ENCODE data around the gene LRRC57. TPM values are rescaled to one million over a fixed set of nuclear protein-coding genes. Genes with fewer than 3 reads are reported as not detected.

LRRC57 gene
- total RNA-seq, 2 donors from 2014 or later: 14.6 to 19.3 TPM

GRCh38 chr15:42581272-42581730 lies 32.7 kb upstream of the LRRC57 start:
- no peaks in the 10 kb centered on the region for H3K9me3 ChIP-seq (ENCODE audit: control insufficient read depth, low read length)
- Mint-ChIP-seq H3K4me1 (peaks cover 29% of the 10 kb centered on the region), H3K4me3 (peak overlapping the region; percentile 49), H3K36me3 (ENCODE audit: low read depth) (no peaks in the 10 kb centered on the region), H3K27ac (no peak overlapping the region), H3K9me3 (no peaks in the 10 kb centered on the region), H3K27me3 (ENCODE audit: insufficient read depth) (peaks cover 89% of the 10 kb centered on the region)
- H3K27me3 ChIP-seq (ENCODE audit: control insufficient read depth, insufficient read depth, low read length, poor library complexity, severe bottlenecking): peaks cover 91% of the 10 kb centered on the region
- H3K36me3 ChIP-seq (ENCODE audit: control insufficient read depth, insufficient read depth, low read length): no peaks in the 10 kb centered on the region
- no peak for TF ChIP-seq CTCF (conservative IDR thresholded peaks at IDR 0.05)
- WGBS, 2 experiments (ENCODE audit: insufficient coverage in 1 of 2, insufficient read length in 1 of 2): 0 to 8% methylated on average over 5 to 35 of the region's 37 CpGs
- H3K4me3 ChIP-seq (ENCODE audit: low read length): peak overlapping the region; percentile 71
- no peak overlapping the region for H3K9ac ChIP-seq (ENCODE audit: extremely low read depth, low read length, poor library complexity, severe bottlenecking)
- no peak overlapping the region for H3K27ac ChIP-seq (ENCODE audit: low read depth, low read length)
- peaks cover 9% of the 10 kb centered on the region for H3K4me1 ChIP-seq (ENCODE audit: control insufficient read depth, insufficient read depth, low read length)
- peak; percentile 94 for DNase-seq

- no peak overlapping the region for H3K27ac ChIP-seq (ENCODE audit: low read depth, low read length)
- H3K4me3 Mint-ChIP-seq: no peak overlapping the region
- H3K27me3 ChIP-seq (ENCODE audit: control insufficient read depth, insufficient read depth, low read length, poor library complexity, severe bottlenecking): peaks cover 87% of the 10 kb centered on the region
- 91% methylated on average over 1 of the region's 2 CpGs; no CpG with 5 or more reads in 1 of the 2 experiments for WGBS, 2 experiments (ENCODE audit: insufficient coverage in 1 of 2, insufficient read length in 1 of 2)
- TF ChIP-seq CTCF (conservative IDR thresholded peaks at IDR 0.05): no peak
- H3K27me3 Mint-ChIP-seq (ENCODE audit: insufficient read depth): peaks cover 95% of the 10 kb centered on the region
- no peaks in the 10 kb centered on the region for H3K9me3 ChIP-seq (ENCODE audit: control insufficient read depth, low read length)
- no peak for DNase-seq
- H3K27ac Mint-ChIP-seq: no peak overlapping the region
- H3K9me3 Mint-ChIP-seq: no peaks in the 10 kb centered on the region
- H3K9ac ChIP-seq (ENCODE audit: extremely low read depth, low read length, poor library complexity, severe bottlenecking): no peak overlapping the region
- no peaks in the 10 kb centered on the region for H3K36me3 Mint-ChIP-seq (ENCODE audit: low read depth)
- H3K4me1 Mint-ChIP-seq: peaks cover 28% of the 10 kb centered on the region
- peaks cover 3% of the 10 kb centered on the region for H3K4me1 ChIP-seq (ENCODE audit: control insufficient read depth, insufficient read depth, low read length)
- H3K4me3 ChIP-seq (ENCODE audit: low read length): no peak overlapping the region
- H3K36me3 ChIP-seq (ENCODE audit: control insufficient read depth, insufficient read depth, low read length): no peaks in the 10 kb centered on the region
Observed at GRCh38 chr15:42578984-42579537, 30.5 kb upstream of the LRRC57 start.

GRCh38 chr15:42577514-42578031 lies 29.0 kb upstream of the LRRC57 start:
- peaks cover 80% of the 10 kb centered on the region for H3K27me3 ChIP-seq (ENCODE audit: control insufficient read depth, insufficient read depth, low read length, poor library complexity, severe bottlenecking)
- no peaks in the 10 kb centered on the region for H3K9me3 Mint-ChIP-seq
- peaks cover 18% of the 10 kb centered on the region for H3K4me1 Mint-ChIP-seq
- peaks cover 92% of the 10 kb centered on the region for H3K27me3 Mint-ChIP-seq (ENCODE audit: insufficient read depth)
- H3K4me1 ChIP-seq (ENCODE audit: control insufficient read depth, insufficient read depth, low read length): no peaks in the 10 kb centered on the region
- H3K36me3 Mint-ChIP-seq (ENCODE audit: low read depth): no peaks in the 10 kb centered on the region
- no peak overlapping the region for H3K4me3 ChIP-seq (ENCODE audit: low read length)
- peak; percentile 60 for DNase-seq
- no peak for TF ChIP-seq CTCF (conservative IDR thresholded peaks at IDR 0.05)
- no peak overlapping the region for H3K4me3 Mint-ChIP-seq
- 36% methylated on average over 1 of the region's 1 CpG; no CpG with 5 or more reads in 1 of the 2 experiments for WGBS, 2 experiments (ENCODE audit: insufficient coverage in 1 of 2, insufficient read length in 1 of 2)
- H3K9me3 ChIP-seq (ENCODE audit: control insufficient read depth, low read length): no peaks in the 10 kb centered on the region
- no peak overlapping the region for H3K27ac Mint-ChIP-seq
- H3K9ac ChIP-seq (ENCODE audit: extremely low read depth, low read length, poor library complexity, severe bottlenecking): no peak overlapping the region
- no peaks in the 10 kb centered on the region for H3K36me3 ChIP-seq (ENCODE audit: control insufficient read depth, insufficient read depth, low read length)
- H3K27ac ChIP-seq (ENCODE audit: low read depth, low read length): no peak overlapping the region
